Activated T-helper 2 cell treated with anti-CD3 and anti-CD28 coated beads, Interferon-gamma antibody, Interleukin-2, Interleukin-4, amounts not matched to agents 10 μg/mL and 5 μg/mL and 100 μg/mL, durations not matched to agents 14 hours and 24 hours and 36 hours (primary cell): ENCODE measurements around the gene PNMA8A. TPM values are rescaled to one million over a fixed set of nuclear protein-coding genes. Genes with fewer than 3 reads are reported as not detected.

Source experiments
- DNase-seq: peaks from one replicate; pipeline ENCODE4 v3.0.0; 2021; ENCODE audit warnings: low spot score
- H3K27ac Mint-ChIP-seq: one replicate; pipeline ENCODE4 v1.8.0; 2021; ENCODE audit warnings: mixed read lengths
- H3K27me3 Mint-ChIP-seq: one replicate; pipeline ENCODE4 v1.8.0; 2021; ENCODE audit warnings: low read depth, mixed read lengths
- H3K36me3 Mint-ChIP-seq: one replicate; pipeline ENCODE4 v1.8.0; 2021; ENCODE audit warnings: low read depth, mixed read lengths
- H3K4me1 Mint-ChIP-seq: one replicate; pipeline ENCODE4 v1.8.0; 2021; ENCODE audit warnings: low read depth, mixed read lengths
- H3K4me3 Mint-ChIP-seq: one replicate; pipeline ENCODE4 v1.8.0; 2021; ENCODE audit warnings: low read depth, mild to moderate bottlenecking, moderate library complexity, mixed read lengths
- H3K9me3 Mint-ChIP-seq: one replicate; pipeline ENCODE4 v1.8.0; 2021; ENCODE audit warnings: mixed read lengths
- intact Hi-C: fragments of 100-400 bp; cut with micrococcal nuclease; formaldehyde crosslinking; loops from one replicate; pipeline ENCODE4 v1.15.1; 2023
- total RNA-seq: library from RNA; stranded (reverse); gene quantifications from 2 replicates; pipeline ENCODE4 v1.2.3, GENCODE V29; 2022

Gene PNMA8A
- total RNA-seq, 1 donor from 2014 or later: not detected

GRCh38 chr19:46428239-46429135 is 42.9 kb downstream of the PNMA8A start, which contains the start of gene PNMA8C:
TSS of gene PNMA8C (minus strand) at chr19:46428936. CDS start at chr19:46428359, 577 bp downstream.
- peak within 1 kb of the TSS; percentile 24 for H3K4me3 Mint-ChIP-seq

GRCh38 chr19:46427518-46428045 is 43.8 kb downstream of the PNMA8A start:
- Mint-ChIP-seq H3K27me3 (peaks cover 68% of the 10 kb centered on the region), H3K36me3 (no peaks in the 10 kb centered on the region), H3K4me1 (peaks cover 30% of the 10 kb centered on the region), H3K4me3 (no peak overlapping the region), H3K27ac (no peak overlapping the region), H3K9me3 (no peaks in the 10 kb centered on the region)
- intact Hi-C loops: no loop called here
- DNase-seq: no peak

More at GRCh38 chr19:46428239-46429135, 42.9 kb downstream of the PNMA8A start, which contains the start of gene PNMA8C:
- intact Hi-C loops: no loop called here
- no peak within 1 kb of the TSS for H3K27ac Mint-ChIP-seq
- H3K9me3 Mint-ChIP-seq: no peaks in the 10 kb centered on the region
- DNase-seq: peak; percentile 59
- peaks cover 62% of the 10 kb centered on the region for H3K27me3 Mint-ChIP-seq
- no peaks in the 10 kb centered on the region for H3K36me3 Mint-ChIP-seq
- H3K4me1 Mint-ChIP-seq: peaks cover 30% of the 10 kb centered on the region

DNA sequence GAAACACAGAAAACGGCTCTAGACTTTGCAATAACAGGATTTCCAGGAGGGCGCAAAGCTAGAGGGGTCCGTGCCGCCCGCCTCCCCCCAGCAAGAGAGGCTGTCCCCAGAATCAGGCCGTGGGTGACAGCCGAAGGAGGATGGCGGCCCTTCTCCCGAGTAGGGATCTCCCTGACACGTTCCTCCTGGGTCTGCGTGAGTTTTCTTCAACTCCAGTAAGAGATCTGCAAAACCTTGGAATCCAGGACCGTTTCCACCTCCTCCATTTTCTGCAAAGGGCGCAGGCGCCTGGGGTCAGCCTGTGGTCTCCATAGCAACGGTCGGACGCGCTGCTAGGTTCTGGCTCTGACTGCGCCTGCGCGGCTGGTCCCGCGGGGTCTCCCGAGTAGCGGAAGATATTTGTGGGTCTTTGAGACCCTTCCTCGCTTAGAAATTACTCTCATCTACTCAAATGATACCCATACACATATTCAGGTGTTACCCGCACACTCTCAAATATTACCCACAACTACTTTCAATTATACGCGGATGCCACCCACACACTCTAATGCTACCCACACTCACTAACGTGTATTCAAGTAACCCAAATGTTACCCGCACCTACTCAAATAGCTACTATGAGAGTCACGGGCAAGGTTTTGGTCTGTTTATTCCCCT is 44.7 kb downstream of the PNMA8A start:
- DNase-seq: no peak
- H3K4me1 Mint-ChIP-seq: peaks cover 30% of the 10 kb centered on the region
- peak overlapping the region; percentile 30 for H3K4me3 Mint-ChIP-seq
- intact Hi-C loops: no loop called here
- no peak overlapping the region for H3K27ac Mint-ChIP-seq
- H3K36me3 Mint-ChIP-seq: no peaks in the 10 kb centered on the region
- H3K9me3 Mint-ChIP-seq: no peaks in the 10 kb centered on the region
- H3K27me3 Mint-ChIP-seq: peaks cover 65% of the 10 kb centered on the region

DNA sequence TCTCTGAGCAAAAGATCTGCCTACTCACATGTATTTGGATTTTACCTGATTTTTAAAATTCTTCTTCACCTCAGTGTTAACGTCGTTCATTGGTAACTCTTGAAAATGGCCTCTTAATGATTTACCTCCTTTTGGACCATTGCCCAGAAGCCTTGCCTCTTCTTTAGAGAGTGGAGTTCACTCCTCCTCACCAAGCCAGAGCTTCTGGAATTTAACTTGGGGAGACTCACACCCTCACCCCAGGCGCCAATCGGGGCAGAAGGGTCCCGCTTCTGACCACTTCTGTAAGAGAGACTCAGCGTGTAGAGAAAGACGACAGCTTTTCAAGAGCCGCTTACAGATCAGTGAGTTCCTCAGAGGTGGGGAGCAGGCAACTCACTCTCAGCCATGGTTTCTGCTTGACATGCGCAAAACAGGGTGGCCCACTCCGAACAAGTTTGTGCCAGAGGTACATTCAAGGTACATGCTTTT is 45.3 kb downstream of the PNMA8A start:
- H3K36me3 Mint-ChIP-seq: no peaks in the 10 kb centered on the region
- intact Hi-C loops: no loop called here
- no peak overlapping the region for H3K27ac Mint-ChIP-seq
- peaks cover 30% of the 10 kb centered on the region for H3K4me1 Mint-ChIP-seq
- H3K4me3 Mint-ChIP-seq: no peak overlapping the region
- peaks cover 62% of the 10 kb centered on the region for H3K27me3 Mint-ChIP-seq
- H3K9me3 Mint-ChIP-seq: no peaks in the 10 kb centered on the region
- no peak for DNase-seq

DNA sequence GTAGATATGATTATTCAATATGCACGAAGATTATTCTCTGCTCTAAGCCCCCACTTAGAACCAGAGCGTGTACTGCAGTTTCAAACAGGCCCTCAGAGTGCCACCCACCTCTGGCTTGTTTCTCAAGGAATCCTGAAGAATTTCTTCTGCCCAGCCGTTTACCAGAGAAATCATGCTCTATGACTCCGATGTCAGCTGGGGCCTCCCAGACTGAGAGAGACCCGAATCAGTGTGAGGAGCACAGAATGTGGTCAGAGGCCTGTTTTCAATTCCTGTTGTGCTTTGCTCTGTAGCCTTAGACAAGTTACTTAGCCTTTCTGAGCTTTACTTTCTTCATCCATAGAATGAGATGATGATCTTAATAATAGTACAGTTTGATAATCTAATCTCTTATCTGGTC is 48.2 kb downstream of the PNMA8A start:
- Mint-ChIP-seq H3K27me3 (peaks cover 54% of the 10 kb centered on the region), H3K9me3 (no peaks in the 10 kb centered on the region), H3K36me3 (no peaks in the 10 kb centered on the region), H3K27ac (no peak overlapping the region), H3K4me3 (no peak overlapping the region), H3K4me1 (peaks cover 21% of the 10 kb centered on the region)
- intact Hi-C loops: no loop called here
- no peak for DNase-seq

- no peak for DNase-seq
- H3K27ac Mint-ChIP-seq: no peak overlapping the region
- no peak overlapping the region for H3K4me3 Mint-ChIP-seq
- no peaks in the 10 kb centered on the region for H3K36me3 Mint-ChIP-seq
- no peaks in the 10 kb centered on the region for H3K9me3 Mint-ChIP-seq
- intact Hi-C loops: no loop called here
- peaks cover 49% of the 10 kb centered on the region for H3K27me3 Mint-ChIP-seq
- H3K4me1 Mint-ChIP-seq: peaks cover 13% of the 10 kb centered on the region
Observed at GRCh38 chr19:46422344-46422743, 49.0 kb downstream of the PNMA8A start.

DNA sequence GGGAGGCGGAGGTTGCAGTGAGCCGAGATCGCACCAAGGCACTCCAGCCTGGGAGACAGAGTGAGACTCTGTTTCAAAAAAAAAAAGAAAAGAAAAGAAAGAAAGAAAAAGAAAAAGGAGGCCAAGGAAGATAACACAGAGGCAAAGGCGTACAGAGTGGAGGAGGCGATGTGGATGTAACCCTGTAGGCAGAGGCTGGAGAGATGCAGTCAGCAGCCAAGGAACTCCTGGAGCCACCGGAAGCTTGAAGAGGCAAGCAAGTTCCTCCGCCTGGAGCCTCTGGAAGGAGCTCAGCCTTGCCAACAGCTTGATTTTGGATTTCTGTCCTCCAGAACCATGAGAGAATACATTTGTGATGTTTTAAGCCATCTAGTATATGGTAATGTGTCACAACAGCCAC is 51.3 kb downstream of the PNMA8A start:
- intact Hi-C loops: no loop called here
- no peaks in the 10 kb centered on the region for H3K36me3 Mint-ChIP-seq
- H3K4me1 Mint-ChIP-seq: no peaks in the 10 kb centered on the region
- H3K27ac Mint-ChIP-seq: no peak overlapping the region
- no peak overlapping the region for H3K4me3 Mint-ChIP-seq
- DNase-seq: no peak
- no peaks in the 10 kb centered on the region for H3K9me3 Mint-ChIP-seq
- peaks cover 49% of the 10 kb centered on the region for H3K27me3 Mint-ChIP-seq

Other genes starting within 250 kb of the PNMA8A start
- gene IGFL1, start 241.8 kb downstream of the PNMA8A start, total RNA-seq: not detected in 2 replicates
- not detected in 2 replicates for gene HIF3A, start 174.5 kb downstream of the PNMA8A start, total RNA-seq
- 136 TPM in 2 replicates for gene PPP5C, start 124.5 kb downstream of the PNMA8A start, total RNA-seq
- gene CCDC8, start 58.0 kb downstream of the PNMA8A start, total RNA-seq: not detected in 2 replicates
- gene PNMA8C, start 42.6 kb downstream of the PNMA8A start, total RNA-seq: not detected in 2 replicates
- not detected in 2 replicates for gene PNMA8B, start 24.3 kb upstream of the PNMA8A start, total RNA-seq
- gene CALM3, start 129.8 kb upstream of the PNMA8A start, total RNA-seq: 537 and 553 TPM in 2 replicates
- gene PTGIR, start 153.5 kb upstream of the PNMA8A start, total RNA-seq: 214 and 218 TPM in 2 replicates
- 21.4 and 29.1 TPM in 2 replicates for gene GNG8, start 164.6 kb upstream of the PNMA8A start, total RNA-seq
- gene DACT3, start 189.6 kb upstream of the PNMA8A start, total RNA-seq: 6.1 and 6.5 TPM in 2 replicates
- gene PRKD2, start 245.6 kb upstream of the PNMA8A start, total RNA-seq: 77.9 and 79.8 TPM in 2 replicates